ENCODE measurements around the gene NDFIP1.
"Not testable (repeated sequence)": the region's sequence is repeated elsewhere in the genome, so short reads cannot be mapped to it uniquely, and the experiment has no call there.

The NDFIP1 gene

DNA sequence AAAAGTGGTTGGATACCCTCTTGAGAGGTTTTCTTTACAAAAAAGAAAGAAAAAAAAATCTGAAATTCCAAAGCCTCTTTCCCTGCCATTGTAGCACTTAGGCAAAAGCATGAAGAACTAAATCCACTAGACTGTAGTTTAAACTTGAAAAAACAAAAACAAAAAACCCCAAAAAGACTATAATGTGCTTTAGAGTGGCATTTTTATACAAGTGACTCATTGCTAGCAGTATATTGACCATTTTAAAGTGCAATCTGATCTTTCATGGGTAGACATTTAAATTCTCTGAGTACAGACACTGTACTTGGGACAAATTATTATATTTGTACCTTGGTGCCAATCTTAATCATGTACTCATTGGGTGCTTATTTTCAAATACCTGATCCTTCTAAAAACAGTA lies 50.8 kb downstream of the NDFIP1 start:
- no peak for FAIRE-seq

DNA sequence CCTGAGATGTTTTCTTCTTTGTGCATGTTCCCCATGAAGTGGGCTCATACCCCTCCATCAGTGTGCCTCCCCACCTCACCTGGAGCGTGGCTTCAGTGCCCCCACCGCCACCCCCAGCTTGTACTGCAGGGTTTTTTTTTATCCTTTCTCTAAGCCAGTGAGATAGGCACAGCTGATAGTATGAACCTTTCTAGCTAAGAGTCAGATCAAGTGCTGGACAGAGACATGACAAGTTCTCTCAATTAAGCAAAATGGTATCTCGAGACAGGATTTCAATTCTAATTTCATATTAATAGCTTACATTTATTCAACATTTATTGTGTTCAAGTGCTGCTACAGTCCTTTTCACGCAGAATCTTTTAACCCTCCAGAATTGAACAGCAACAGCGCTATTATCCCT lies 55.7 kb downstream of the NDFIP1 start:
- FAIRE-seq, result no peak

DNA sequence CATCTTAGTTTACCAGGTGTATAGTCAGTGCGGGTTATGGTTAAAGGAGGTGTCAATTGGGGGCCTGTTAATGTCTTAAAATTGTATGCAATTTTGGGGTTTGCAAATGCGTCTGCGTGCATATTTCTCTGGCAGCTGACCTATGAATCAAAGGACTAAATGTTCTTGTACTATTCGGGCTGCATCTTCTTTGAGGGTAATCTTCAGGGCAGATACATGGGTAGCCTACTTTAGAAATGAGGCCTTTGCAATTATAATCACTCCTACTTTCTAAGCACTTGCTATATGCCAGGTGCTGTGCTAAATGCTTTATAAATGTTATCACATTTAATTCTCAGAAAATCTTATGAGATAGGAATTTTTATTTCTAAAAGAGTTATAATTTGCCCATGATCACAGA lies 58.2 kb downstream of the NDFIP1 start:
- no peak for FAIRE-seq

DNA sequence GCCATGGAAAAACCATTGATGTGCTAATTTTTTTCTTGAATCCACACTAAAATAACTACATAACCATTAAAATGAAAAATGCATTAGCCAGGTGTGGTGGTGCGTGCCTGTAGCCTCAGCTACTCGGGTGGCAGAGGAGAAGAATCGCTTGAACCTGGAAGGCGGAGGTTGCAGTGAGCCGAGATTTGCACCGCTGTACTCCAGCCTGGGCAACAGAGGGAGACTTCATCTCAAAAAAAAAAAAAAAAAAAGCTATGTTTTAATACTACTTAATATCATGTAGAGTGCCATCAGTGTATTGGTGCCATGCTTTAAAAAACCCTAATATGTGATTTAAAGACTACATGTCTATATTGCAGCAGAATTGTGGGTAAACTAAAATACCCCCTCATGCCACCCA lies 58.9 kb downstream of the NDFIP1 start:
- FAIRE-seq, result no peak

DNA sequence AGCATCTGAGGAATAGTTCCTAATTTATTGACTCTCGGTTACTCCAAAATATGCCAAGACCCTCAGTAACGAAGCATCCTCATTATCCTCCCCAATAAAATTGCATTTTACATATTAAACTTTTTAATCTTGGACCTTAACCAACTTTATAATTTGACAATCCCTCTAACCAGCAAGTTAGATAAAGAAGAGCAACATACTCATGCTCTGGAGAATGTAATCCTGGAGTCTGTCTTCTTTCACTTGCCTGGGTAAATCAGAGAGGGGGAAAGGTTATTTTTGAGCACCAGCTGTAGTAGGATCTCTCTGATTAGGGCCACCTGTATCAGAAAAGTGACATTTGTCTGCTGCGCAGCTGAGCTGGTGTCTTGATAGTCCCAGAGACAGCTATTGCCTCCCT lies 59.8 kb downstream of the NDFIP1 start:
- no peak for FAIRE-seq

DNA sequence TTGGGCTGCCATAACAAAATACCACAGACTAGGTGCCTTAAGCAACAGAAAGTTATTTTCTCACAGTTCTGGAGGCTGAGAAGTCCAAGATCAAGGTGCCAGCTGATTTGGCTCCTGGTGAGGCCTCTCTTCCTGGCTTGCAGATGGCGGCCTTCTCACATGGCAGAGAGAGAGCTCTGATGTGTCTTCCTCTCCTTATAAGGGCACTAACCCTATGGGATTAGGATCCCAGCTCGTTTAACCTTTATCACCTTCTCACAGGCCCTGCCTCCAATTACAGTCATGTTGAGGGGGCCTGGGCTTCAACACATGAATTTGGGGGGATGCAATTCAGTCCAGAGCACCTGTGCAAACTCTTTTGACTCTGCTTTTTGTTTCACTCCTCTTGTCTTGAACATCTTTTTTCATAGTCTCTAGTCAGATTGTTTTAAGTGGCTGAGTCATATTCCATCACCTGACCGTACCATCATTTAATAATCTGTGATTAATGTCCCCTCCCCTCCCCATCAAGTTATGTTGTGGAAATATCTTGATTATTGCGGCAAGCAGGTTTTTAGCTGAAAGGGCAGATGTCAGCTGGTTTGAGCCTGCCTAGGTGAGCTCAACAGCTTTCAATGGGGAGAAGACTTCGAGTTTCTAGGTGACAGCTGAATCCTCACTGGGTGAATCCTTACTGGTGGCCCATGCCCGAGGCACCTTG lies 61.8 kb downstream of the NDFIP1 start:
- no peak for FAIRE-seq

DNA sequence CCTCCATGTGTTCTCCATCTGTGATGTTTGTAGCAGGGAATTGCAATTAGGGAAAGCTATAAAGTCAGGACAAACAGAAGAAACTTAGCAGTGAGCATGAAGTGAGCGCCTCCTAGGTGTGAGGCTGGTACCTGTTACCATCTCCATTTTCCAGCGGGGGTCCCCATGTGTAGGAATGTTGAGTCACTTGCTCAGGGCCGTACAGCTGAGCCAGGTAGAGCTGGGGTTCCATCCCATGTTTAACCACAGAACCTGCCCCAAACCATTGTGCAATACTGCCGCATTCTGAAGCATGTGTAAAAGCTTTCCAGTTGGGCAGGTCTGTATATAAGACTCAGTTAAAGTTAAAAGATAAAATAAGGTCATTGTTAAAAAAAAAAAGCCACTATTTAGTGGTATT lies 62.7 kb downstream of the NDFIP1 start:
- FAIRE-seq, result no peak

DNA sequence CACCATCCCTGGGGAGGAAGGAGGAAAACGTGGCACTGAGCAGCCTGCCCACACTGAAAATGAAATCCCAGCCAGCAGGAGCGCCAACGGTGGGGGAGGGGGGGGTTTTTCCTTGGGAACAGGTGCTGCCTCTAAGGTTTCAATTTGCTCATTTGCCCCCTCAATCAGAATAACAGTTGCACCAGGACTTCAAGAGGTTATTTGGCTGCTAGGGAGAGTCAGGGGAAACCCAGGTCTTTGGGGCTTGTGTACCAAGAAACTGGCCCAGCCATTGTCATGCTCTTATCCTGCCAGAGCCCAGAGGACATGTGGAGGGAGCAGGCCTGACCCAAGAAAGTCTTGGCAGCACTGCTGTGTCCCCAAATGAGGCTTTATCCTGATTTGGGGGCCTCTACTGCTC lies 66.5 kb downstream of the NDFIP1 start:
- no peak for FAIRE-seq

DNA sequence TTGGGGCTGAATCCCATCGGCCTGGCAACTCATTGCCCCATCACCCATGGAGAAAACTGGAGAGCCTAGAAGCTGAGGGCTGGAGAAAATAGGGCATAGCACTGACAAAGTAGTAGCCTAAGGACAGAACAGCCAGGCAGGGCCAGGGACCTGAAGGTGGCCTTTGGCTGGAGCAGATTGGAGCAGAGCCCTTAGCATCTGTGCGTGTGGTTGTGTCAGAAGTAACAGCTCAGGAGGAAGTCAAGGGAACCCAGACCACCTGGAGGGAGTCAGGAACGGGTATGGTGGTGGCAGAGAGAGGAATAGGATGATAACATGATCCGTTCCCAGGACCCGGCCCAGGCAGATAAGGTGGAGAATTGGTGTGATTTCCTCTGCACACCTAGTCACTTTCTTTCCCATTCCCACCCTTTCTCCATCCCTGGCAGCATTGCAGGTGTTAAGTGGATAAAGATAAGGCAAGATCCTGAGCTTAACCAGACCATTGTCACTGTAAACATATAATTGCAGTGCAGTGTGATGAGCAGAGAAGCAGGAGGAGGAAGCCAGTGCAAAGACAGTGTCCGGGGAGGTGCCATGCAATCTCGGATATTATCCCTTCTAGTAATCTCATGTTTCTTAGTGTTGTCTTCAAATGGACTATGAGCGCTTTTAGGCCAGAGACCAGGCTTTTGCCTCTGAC lies 67.0 kb downstream of the NDFIP1 start:
- FAIRE-seq, result no peak

DNA sequence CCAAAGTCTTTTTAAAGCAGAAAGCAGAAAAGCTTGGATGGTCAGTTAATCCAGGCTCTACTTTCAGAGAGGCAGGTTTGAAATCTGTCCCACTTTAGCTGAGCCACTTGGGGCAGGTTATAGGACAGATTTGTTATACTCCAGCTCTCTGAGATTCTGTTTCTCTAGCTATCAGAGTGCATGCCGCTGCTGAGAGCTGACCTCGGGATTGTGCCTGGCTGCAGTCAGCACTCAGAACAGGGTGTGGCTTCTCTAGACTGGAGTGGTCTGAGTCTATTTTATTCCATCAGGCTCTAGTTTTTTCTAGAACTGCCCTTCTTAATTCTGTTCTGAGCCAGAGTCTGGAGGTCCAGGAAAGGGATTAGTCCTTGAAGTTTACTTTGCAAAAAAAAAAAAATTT lies 67.7 kb downstream of the NDFIP1 start:
- no peak for FAIRE-seq

DNA sequence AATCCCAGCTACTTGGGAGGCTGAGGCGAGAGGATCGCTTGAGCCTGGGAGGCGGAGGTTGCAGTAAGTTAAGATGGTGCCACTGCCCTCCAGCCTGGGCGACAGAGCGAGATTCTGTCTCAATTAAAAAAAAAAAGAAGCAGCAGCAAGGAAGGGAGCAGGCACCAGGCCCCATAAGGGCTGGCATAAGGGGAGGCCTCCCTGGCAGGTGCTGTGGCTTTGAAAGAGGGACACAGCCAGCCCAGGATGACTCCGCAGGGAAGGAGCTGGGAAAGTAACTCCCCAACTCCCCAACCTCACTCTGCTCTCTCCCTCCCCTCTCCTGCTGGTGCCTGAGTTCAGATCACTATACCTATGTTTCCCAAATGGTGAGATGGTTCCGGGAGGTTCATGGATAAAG lies 70.1 kb downstream of the NDFIP1 start:
- no peak for FAIRE-seq

DNA sequence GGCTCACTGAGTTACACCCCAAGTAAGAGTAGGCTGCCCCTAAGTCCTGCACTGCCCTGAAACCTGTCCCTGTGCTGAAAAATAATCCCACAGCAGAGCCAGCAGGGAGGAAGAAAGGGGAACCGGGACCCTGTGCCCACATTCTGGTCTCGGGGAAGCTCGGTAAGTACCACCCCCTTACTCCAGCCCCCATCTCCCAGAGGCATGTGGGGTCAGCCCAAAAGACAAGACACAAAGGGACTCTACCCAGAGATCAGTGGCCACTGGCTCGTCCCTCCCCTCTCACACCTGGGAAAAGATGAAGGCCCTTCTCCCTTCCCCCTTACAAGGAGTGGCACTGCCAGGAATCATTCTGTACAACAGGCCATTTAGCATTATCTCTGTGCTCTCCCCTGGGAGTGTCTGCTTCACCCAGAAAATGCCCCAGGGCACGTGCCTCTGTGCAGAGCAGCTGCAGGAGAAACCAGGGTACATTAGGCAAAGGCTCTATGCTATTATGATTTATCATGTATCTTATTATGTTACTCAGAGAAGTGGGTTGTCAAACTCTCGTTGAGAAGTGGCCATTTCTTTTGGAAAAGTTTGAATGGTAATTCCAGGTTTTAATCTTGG lies 71.3 kb downstream of the NDFIP1 start:
- no peak for FAIRE-seq

DNA sequence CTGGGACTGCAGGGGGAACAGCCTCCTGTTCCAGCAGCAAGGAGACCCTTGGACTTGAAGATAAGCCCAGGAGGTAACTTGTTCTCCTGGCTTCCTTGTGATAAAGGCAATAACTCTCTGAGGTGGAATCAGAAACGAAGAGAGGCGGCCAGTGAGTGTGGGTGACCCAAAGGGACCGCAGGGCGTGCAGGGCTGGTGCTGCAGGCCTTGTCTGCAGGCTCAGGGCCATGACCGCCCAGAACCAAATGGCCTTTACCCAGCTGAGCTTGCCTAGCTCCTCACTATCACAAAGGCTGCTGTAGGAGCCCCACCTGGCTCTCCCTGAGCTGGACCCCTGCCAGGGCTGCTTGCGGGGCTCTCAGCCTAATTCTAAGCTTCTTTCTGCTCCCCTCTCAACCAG lies 72.5 kb downstream of the NDFIP1 start:
- FAIRE-seq, result no peak

DNA sequence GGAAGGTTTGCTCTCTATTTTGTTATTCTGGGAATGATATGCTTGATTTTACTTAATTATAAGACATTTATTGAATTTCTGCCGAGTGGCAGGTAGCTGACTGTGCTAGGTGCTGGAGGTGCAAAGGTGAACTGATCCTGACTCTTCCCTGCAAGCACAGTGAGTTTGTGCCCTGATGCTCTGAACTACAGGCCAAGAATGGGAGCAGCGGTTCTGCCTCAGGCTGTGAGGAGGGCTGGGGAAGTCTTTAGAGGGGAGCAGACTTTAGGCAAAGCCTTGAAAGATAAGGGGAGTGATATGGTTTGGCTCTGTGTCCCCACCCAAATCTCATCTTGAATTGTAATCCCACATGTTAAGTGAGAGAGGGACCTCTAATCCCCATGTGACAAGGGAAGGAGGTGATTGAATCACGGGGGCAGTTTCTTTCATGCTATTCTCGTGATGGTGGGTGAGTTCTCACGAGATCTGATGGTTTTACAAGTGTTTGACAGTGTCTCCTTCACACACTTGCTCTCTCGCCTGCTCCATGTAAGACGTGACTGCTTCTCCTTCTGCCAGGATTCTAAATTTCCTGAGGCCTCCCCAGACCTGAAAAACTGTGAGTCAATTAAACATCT lies 73.1 kb downstream of the NDFIP1 start:
- FAIRE-seq, result no peak

DNA sequence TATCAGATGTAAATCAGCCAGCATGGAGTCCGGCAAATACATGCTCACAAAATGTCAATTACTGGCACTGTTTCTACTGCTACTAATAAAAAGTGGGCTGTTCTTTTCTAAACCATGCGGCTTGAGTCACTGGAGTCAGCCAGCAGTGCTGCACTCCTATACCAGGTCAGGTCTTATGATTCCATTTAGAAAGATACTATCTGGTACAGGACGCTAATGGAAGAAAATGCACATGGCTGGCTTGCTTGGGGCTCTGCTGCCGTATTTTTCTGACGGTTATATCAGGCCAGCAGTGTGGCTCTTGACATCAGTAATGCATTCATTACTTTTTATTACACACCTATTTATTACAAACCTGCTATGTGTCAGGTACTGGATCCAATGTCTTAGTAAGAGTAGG lies 74.3 kb downstream of the NDFIP1 start:
- FAIRE-seq, result no peak

DNA sequence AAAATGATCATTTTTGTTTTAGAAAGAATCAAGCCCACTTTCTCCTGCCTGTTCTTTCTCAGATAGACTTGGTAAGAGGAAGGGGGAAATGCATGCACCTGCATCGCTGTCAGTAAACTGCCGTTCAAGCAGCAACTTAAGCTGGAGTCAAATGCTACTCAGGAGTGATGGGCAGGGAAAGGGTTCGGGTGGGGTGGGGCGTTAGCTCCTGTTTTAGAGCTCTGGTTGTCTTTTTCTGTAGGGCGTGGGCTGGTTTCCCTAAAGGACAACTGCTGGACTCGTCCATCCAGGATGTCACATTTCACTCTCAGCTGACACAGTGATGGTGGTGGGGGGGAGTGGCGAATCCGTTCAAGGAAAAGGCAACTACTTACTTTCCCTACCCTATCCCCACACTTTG lies 75.0 kb downstream of the NDFIP1 start:
- no peak for FAIRE-seq

DNA sequence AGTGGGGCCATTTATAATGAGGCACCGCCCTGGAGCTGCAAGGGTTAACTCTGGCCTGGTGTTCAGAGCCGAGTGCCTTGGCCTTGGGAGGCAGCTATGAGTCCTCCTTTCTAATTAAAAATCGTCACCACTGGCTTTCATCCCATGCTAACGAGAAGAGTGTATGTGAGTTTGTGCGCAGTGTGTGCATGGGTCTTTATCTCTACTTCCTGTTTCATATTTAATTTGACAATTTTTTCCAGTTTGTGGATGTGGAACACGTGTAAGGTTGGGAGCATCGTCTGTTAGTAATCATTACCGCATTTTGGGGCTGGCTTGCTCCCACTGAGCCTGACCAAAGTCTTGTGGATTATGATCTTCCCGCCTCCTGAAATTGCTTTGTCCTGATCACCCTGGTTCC lies 76.4 kb downstream of the NDFIP1 start:
- FAIRE-seq, result no peak

DNA sequence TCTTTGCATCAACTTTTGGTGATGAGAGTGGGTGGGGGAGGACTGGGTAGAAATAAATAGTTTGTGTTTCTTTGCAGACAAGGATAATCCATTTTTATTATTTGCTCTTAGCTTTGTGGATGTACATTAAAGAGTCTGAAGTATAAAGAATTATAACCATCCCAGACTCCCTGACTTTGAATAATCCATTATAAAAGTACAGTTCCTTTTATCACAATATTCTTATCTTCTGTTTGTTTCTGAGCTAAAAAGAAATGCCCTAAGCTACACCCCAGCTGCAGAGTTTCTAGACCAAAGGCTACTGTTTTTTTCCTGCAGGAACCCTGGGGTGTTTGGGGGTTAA lies 77.9 kb downstream of the NDFIP1 start:
- FAIRE-seq, result no peak

DNA sequence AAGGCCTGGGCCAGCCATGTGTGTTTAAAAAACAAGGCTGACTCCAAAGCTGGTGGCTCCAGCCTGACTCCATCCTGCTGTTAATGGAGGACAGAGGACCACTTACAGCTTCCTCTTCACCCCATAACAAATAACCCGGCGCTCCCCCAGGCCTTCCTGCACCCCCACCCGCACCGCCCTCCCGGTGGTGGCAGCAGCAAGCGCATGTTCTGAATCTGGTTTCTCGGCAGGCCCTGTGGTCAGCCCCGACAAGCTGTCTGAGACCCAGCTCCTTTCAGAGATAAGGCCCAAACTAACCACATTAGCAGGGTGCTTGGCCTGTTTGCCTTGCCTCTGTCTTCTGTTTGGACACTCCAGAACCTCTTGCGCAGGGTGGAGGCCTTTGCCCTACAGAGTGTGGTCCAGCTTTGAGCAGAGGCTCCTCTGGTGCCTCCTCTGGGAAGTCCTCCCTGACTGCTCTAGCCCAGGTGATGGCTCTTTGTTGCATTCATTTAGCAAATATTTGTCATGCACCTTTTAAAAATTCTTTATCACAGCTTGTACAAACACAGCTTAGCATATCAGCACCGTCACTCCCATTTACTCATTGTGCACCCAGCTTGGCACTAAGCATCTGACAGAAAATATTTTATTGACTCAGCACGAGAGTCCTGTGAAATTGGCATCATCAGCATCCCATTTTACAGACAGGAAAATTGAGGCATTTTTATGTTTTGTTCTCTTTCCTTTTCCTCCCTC lies 78.4 kb downstream of the NDFIP1 start:
- no peak for FAIRE-seq

DNA sequence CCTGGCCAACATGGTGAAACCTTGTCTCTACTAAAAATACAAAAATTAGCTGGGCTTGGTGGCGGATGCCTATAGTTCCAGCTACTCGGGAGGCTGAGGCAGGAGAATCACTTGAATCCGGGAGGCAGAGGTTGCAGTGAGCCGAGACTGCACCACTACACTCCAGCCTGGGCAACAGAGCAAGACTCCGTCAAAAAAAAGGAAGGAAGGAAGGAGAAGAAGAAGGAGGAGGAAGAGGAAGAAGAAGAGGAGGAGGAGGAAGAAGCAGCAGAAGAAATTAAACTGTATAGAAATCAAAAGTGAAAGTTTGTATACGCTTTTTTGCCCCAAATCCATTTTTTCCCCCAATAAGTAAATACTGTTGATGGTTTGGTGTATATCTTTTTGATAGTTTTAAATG lies 80.1 kb downstream of the NDFIP1 start:
- not testable (repeated sequence) for FAIRE-seq

DNA sequence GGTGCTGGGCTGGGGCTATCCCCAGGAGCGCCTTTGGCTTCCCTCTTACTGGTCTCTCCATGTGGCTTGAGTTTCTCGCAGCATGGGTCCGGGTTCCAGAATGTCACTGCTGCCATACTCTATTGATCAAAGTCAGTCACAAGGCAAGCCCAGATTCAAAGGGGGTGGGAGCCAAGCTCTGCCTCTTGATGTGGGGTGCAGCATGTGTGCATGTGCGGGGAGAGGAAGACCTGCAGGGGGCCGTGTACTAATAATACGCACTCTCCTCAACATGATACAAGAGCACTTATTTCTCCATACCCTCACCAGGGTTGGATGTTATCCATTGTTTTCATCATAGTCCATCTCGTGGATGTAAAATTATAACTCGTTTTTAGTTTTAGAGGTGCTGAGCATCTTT lies 81.2 kb downstream of the NDFIP1 start:
- FAIRE-seq, result no peak

DNA sequence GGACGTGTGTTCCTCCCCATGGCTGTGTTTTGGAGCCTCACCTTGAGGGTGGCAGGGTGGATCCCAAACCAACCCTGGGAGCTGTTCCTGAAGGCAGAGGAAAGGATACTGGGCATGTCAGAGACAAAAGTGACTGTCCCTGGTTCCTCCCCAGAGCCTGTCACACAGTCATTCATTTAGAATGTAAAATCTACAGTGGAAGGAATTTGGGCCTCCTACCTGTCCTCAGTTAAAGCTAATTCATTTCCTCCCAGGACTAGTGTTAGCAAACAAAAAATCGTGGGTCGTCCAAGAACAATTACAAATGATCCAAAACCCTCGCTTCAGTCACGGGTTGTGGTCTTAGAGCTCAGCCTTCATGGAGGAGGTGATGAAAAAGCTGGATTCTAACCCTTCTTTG lies 83.2 kb downstream of the NDFIP1 start:
- no peak for FAIRE-seq

DNA sequence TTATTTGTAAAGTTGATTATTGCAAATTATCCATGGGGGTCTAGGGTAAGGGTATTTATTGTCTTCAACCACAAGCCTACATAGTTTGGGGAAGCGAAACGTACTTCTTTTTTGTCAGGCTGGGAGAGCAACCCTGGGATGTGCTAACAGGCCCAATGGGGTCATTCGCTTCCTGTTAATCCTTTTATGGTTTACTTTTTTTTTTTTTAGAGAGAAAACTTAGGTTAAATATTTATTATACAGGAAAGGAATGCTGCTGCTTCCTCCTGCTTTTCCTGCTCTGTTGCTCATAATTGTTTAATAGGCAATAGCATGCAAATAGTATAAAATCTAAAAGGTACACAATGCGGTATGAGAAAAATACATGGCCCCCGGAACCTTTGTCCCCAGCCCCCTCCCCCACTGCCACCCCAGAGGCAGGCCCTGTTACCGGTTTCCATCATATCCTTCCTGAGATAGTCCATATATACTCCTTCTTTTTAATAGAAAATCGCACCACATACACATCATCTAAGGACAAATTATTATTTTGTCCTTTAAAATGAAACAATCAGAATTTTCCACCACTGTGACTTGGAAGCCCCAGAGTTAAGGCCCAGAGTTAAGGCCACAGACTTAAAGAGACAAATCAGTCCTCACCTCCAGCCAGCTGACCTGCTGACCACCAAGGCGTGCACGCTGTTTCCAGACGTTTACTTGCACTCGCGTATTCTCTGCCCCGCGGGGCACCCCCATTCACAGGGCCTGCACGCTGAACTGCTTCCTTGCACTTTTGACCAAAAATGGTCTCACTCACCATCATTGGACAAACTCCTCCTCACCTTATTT lies 83.9 kb downstream of the NDFIP1 start:
- FAIRE-seq, result no peak

Data from TTC549 (cell line).